Hepatocyte (in vitro differentiated cells): Measurements from ENCODE around the gene DOCK3. TPM values are rescaled to one million over a fixed set of nuclear protein-coding genes. Genes with fewer than 3 reads are reported as not detected.

Source experiments
- DNase-seq: peaks from one replicate; pipeline ENCODE4 v3.0.0-alpha.2; 2016; ENCODE audit warnings: low spot score
- H2AFZ ChIP-seq: fragments of 200-600 bp; sonication (generic); 2 replicates; pipeline ENCODE4 v1.6.0; 2016; ENCODE audit warnings: antibody characterized with exemption, mild to moderate bottlenecking
- H3K27ac ChIP-seq: fragments of 200-600 bp; sonication (generic); 2 replicates; pipeline ENCODE4 v1.5.1; 2016; ENCODE audit warnings: mild to moderate bottlenecking
- H3K27me3 ChIP-seq: fragments of 200-600 bp; sonication (generic); 2 replicates; pipeline ENCODE4 v1.6.1; 2016
- H3K36me3 ChIP-seq: fragments of 200-600 bp; sonication (generic); replicated peaks from 2 replicates; pipeline ENCODE4 v1.5.1; 2016; ENCODE audit warnings: low read depth; ENCODE audit not compliant: insufficient read depth
- H3K4me1 ChIP-seq: fragments of 200-600 bp; sonication (generic); 2 replicates; pipeline ENCODE4 v1.5.1; 2016; ENCODE audit warnings: mild to moderate bottlenecking, moderate library complexity; ENCODE audit not compliant: insufficient read depth
- H3K4me2 ChIP-seq: fragments of 200-600 bp; sonication (generic); 2 replicates; pipeline ENCODE4 v1.6.0; 2016
- H3K4me3 ChIP-seq: fragments of 200-600 bp; sonication (generic); 2 replicates; pipeline ENCODE4 v1.5.1; 2016; ENCODE audit warnings: mild to moderate bottlenecking
- H3K79me2 ChIP-seq: fragments of 200-600 bp; sonication (generic); 2 replicates; pipeline ENCODE4 v1.6.0; 2017; ENCODE audit warnings: mild to moderate bottlenecking
- H3K9me2 ChIP-seq: fragments of 200-600 bp; sonication (generic); replicated peaks from 2 replicates; pipeline ENCODE4 v1.6.0; 2017; ENCODE audit warnings: mild to moderate bottlenecking; ENCODE audit not compliant: insufficient read depth
- H3K9me3 ChIP-seq: fragments of 200-600 bp; sonication (generic); 2 replicates; pipeline ENCODE4 v1.5.1; 2016; ENCODE audit warnings: low read depth, mild to moderate bottlenecking
- H4K20me1 ChIP-seq: fragments of 200-600 bp; sonication (generic); 2 replicates; pipeline ENCODE4 v1.6.0; 2016; ENCODE audit warnings: mild to moderate bottlenecking; ENCODE audit not compliant: insufficient read depth, poor library complexity, severe bottlenecking
- CTCF ChIP-seq: fragments of 200-600 bp; sonication (generic); IDR thresholded peaks from 2 replicates; pipeline ENCODE4 v1.5.1; 2016; ENCODE audit warnings: antibody characterized with exemption, mild to moderate bottlenecking; ENCODE audit not compliant: poor library complexity
- EZH2 ChIP-seq: fragments of 200-600 bp; sonication (generic); IDR thresholded peaks from 2 replicates; pipeline ENCODE4 v1.6.1; 2016; ENCODE audit warnings: antibody characterized with exemption, mild to moderate bottlenecking, borderline replicate concordance
- EZH2phosphoT487 ChIP-seq: fragments of 200-600 bp; sonication (generic); IDR thresholded peaks from one replicate; pipeline ENCODE4 v1.6.1; 2018; ENCODE audit warnings: antibody characterized with exemption, mild to moderate bottlenecking, low read depth, moderate library complexity; ENCODE audit not compliant: unreplicated experiment, severe bottlenecking
- WGBS: methylation state at CpG from one replicate; pipeline ENCODE4 v1.1.6; 2016; ENCODE audit warnings: low lambda C conversion rate; ENCODE audit errors: missing lambda C conversion rate; 5-methylcytosine and 5-hydroxymethylcytosine counted together
- polyA plus RNA-seq: library from polyadenylated mRNA; unstranded; fragments of >200 nt; fragmentation: Nextera tagmentation; extraction: Ambion mirVana; gene quantifications from 2 replicates; pipeline ENCODE4 v1.2.1, GENCODE V29; 2016
- total RNA-seq: library from RNA; depleted of rRNA; stranded (reverse); fragments of >200 nt; gene quantifications from 2 replicates; pipeline ENCODE4 v1.2.3, GENCODE V29; 2014

Gene DOCK3
- total and polyA plus RNA-seq, 2 experiments from 2014 or later, result 0.77 to 1.6 TPM

GRCh38 chr3:51391566-51392354 lies 717.0 kb downstream of the DOCK3 start:
- H2AFZ ChIP-seq, result peak overlapping the region; percentile 66

GRCh38 chr3:51392355-51393133 lies 717.8 kb downstream of the DOCK3 start:
- Histone ChIP-seq H3K36me3 (peaks cover 3% of the 10 kb centered on the region), H3K9me3 (no peaks in the 10 kb centered on the region), H2AFZ (no peak overlapping the region), H3K4me1 (peaks cover 48% of the 10 kb centered on the region), H3K9me2 (no peaks in the 10 kb centered on the region), H4K20me1 (peaks cover 59% of the 10 kb centered on the region), H3K4me2 (peak overlapping the region; percentile 98), H3K79me2 (peaks cover 58% of the 10 kb centered on the region), H3K4me3 (peak overlapping the region; percentile 90), H3K27me3 (no peaks in the 10 kb centered on the region), H3K27ac (peak overlapping the region; percentile 99)
- WGBS, result 97% methylated on average over 41 of the region's 42 CpGs
- TF ChIP-seq EZH2phosphoT487 (no peak), EZH2 (no peak), CTCF (no peak)
- no peak for DNase-seq

More at GRCh38 chr3:51391566-51392354, 717.0 kb downstream of the DOCK3 start:
- Histone ChIP-seq H3K36me3 (peaks cover 3% of the 10 kb centered on the region), H3K27me3 (no peaks in the 10 kb centered on the region), H4K20me1 (peaks cover 64% of the 10 kb centered on the region), H3K4me2 (peak overlapping the region; percentile 98), H3K79me2 (peaks cover 65% of the 10 kb centered on the region), H3K9me2 (no peaks in the 10 kb centered on the region), H3K9me3 (no peaks in the 10 kb centered on the region), H3K4me1 (peaks cover 56% of the 10 kb centered on the region), H3K4me3 (peak overlapping the region; percentile 90), H3K27ac (peak overlapping the region; percentile 99)
- WGBS, result 18% methylated on average over 46 of the region's 115 CpGs
- no peak for TF ChIP-seq CTCF
- no peak for TF ChIP-seq EZH2
- TF ChIP-seq EZH2phosphoT487, result no peak
- DNase-seq, result peak; percentile 60

- no peak overlapping the region for H2AFZ ChIP-seq
- over 99% methylated on average over 17 of the region's 17 CpGs for WGBS
- no peak for DNase-seq
- peak overlapping the region; percentile 98 for H3K4me2 ChIP-seq
- no peaks in the 10 kb centered on the region for H3K9me3 ChIP-seq
- TF ChIP-seq CTCF (no peak), EZH2phosphoT487 (no peak), EZH2 (no peak)
- H3K79me2 ChIP-seq, result peaks cover 52% of the 10 kb centered on the region
- H3K27ac ChIP-seq, result no peak overlapping the region
- peaks cover 54% of the 10 kb centered on the region for H4K20me1 ChIP-seq
- H3K9me2 ChIP-seq, result no peaks in the 10 kb centered on the region
- no peaks in the 10 kb centered on the region for H3K27me3 ChIP-seq
- peaks cover 3% of the 10 kb centered on the region for H3K36me3 ChIP-seq
- no peak overlapping the region for H3K4me3 ChIP-seq
- peaks cover 43% of the 10 kb centered on the region for H3K4me1 ChIP-seq
These were observed 718.4 kb downstream of the DOCK3 start for GRCh38 chr3:51393134-51393495.
